GM12878 (cell line): ENCODE results near the gene ODAD4. TPM values are rescaled to one million over a fixed set of nuclear protein-coding genes. Genes with fewer than 3 reads are reported as not detected.

ENCODE experiments used
- ATAC-seq: fragments of 200-7000 bp; cut with Tn5 transposase; 3 replicates; pipeline ENCODE4 v1.9.1; 2020; ENCODE audit warnings: mild to moderate bottlenecking, moderate library complexity
- BruUV-seq: library from RNA; stranded (reverse); fragments of 400-500 nt; replicated peaks from 2 replicates; lab custom pipeline; 2021; lab: Mats Ljungman, UMichigan
- CTCF ChIA-PET: fragments of 300-600 bp; sonication (Branson Sonifier 250); formaldehyde crosslinking; extraction: SDS; loops from one replicate; lab custom pipeline; 2021; ENCODE audit warnings: inconsistent platforms; lab: Yijun Ruan, JAX
- POLR2A ChIA-PET: fragments of 350-600 bp; formaldehyde crosslinking; extraction: SDS; loops from one replicate; lab custom pipeline; 2021; ENCODE audit warnings: inconsistent platforms; lab: Charles Lee
- RAD21 ChIA-PET: fragments of 300-600 bp; sonication (Branson Sonifier 250); formaldehyde crosslinking; loops from one replicate; lab custom pipeline; 2023; ENCODE audit warnings: antibody characterized with exemption; ENCODE audit not compliant: unreplicated experiment; lab: Charles Lee
- SMC1A ChIA-PET: fragments of 300-600 bp; sonication (Branson Sonifier 250); formaldehyde crosslinking; loops from one replicate; lab custom pipeline; 2023; ENCODE audit not compliant: unreplicated experiment, uncharacterized antibody; lab: Charles Lee
- DNase-seq: peaks from one replicate; pipeline ENCODE4 v3.0.0-alpha.2; 2011; ENCODE audit warnings: low read depth, low spot score
- FAIRE-seq: peaks from 3 replicates; lab custom pipeline; 2011; peaks lifted over from hg19 to GRCh38; lab: Jason Lieb, UNC
- H2AFZ ChIP-seq: 2 replicates; pipeline ENCODE4 v1.6.0; 2011; ENCODE audit warnings: low read depth, low read length, control low read depth; ENCODE audit not compliant: control insufficient read depth
- H3K27ac ChIP-seq: 2 replicates; pipeline ENCODE4 v1.5.1; 2011; ENCODE audit warnings: control low read depth; ENCODE audit not compliant: control insufficient read depth, insufficient read depth
- H3K27me3 ChIP-seq, 2 experiments: replicated peaks in 1 of 2; 2 replicates each; pipeline versions ENCODE4 v1.6.0 to v1.6.1; 2011; ENCODE audit warnings: low read length in 1 of 2; ENCODE audit not compliant: control insufficient read depth in 2 of 2, insufficient read depth in 2 of 2
- H3K36me3 ChIP-seq, 2 experiments: 2 replicates each; pipeline ENCODE4 v1.5.1; 2011; ENCODE audit warnings: low read length in 1 of 2; ENCODE audit not compliant: control insufficient read depth in 2 of 2, insufficient read depth in 2 of 2
- H3K4me1 ChIP-seq: 2 replicates; pipeline ENCODE4 v1.6.1; 2011; ENCODE audit warnings: mild to moderate bottlenecking, low read length, moderate library complexity, mixed read lengths; ENCODE audit not compliant: control insufficient read depth, insufficient read depth
- H3K4me2 ChIP-seq: 2 replicates; pipeline ENCODE4 v1.6.0; 2011; ENCODE audit warnings: control low read depth; ENCODE audit not compliant: control insufficient read depth, insufficient read depth
- H3K4me3 ChIP-seq: fragments of 200-600 bp; sonication (generic); 2 replicates; pipeline ENCODE4 v1.5.1; 2016
- H3K79me2 ChIP-seq: 2 replicates; pipeline ENCODE4 v1.6.0; 2011; ENCODE audit warnings: low read length; ENCODE audit not compliant: control insufficient read depth, insufficient read depth
- H3K9ac ChIP-seq: 2 replicates; pipeline ENCODE4 v1.8.0; 2011; ENCODE audit warnings: low read length, control low read depth, mixed read lengths; ENCODE audit not compliant: control insufficient read depth, insufficient read depth
- H3K9me3 ChIP-seq: replicated peaks from 3 replicates; pipeline ENCODE4 v1.5.1; 2011; ENCODE audit warnings: mild to moderate bottlenecking, low read length; ENCODE audit not compliant: control insufficient read depth, insufficient read depth
- H4K20me1 ChIP-seq: 2 replicates; pipeline ENCODE4 v1.6.0; 2011; ENCODE audit not compliant: control insufficient read depth, insufficient read depth
- CHD1 ChIP-seq: IDR thresholded peaks from 2 replicates; pipeline ENCODE4 v1.6.1; 2012; ENCODE audit warnings: low read depth, low read length, improper control_type of control experiment
- EED ChIP-seq: sonication (generic); IDR thresholded peaks from 2 replicates; pipeline ENCODE4 v1.6.1; 2016; ENCODE audit warnings: antibody characterized with exemption, low read depth
- FOS ChIP-seq: IDR thresholded peaks from 3 replicates; pipeline ENCODE4 v1.6.1; 2011; ENCODE audit warnings: borderline replicate concordance; ENCODE audit not compliant: insufficient read length; ENCODE audit errors: extremely low read depth
- LARP7 ChIP-seq: fragments of 450-650 bp; IDR thresholded peaks from 2 replicates; pipeline ENCODE4 v1.6.1; 2017; ENCODE audit warnings: mild to moderate bottlenecking
- MEF2A ChIP-seq: IDR thresholded peaks from 2 replicates; pipeline ENCODE4 v1.6.1; 2011; ENCODE audit warnings: low read depth, mild to moderate bottlenecking, low read length, moderate library complexity; ENCODE audit not compliant: insufficient read depth
- MYB ChIP-seq: fragments of 150-350 bp; IDR thresholded peaks from 2 replicates; pipeline ENCODE4 v1.6.1; 2014; ENCODE audit warnings: mild to moderate bottlenecking, low read depth, low read length, borderline replicate concordance
- NBN ChIP-seq: fragments of 450-650 bp; IDR thresholded peaks from 2 replicates; pipeline ENCODE4 v1.6.1; 2016
- POLR2AphosphoS2 ChIP-seq: IDR thresholded peaks from 2 replicates; pipeline ENCODE4 v1.6.1; 2011; ENCODE audit warnings: low read depth, mild to moderate bottlenecking, low read length, improper control_type of control experiment, moderate library complexity
- WGBS: methylation state at CpG from one replicate; pipeline ENCODE4 v1.1.6; 2016; ENCODE audit warnings: low lambda C conversion rate; ENCODE audit not compliant: insufficient replicate concordance, insufficient coverage; ENCODE audit errors: missing lambda C conversion rate; 5-methylcytosine and 5-hydroxymethylcytosine counted together
- in situ Hi-C: fragments of 300-500 bp; cut with MboI; formaldehyde crosslinking; loops from 9 replicates; pipeline ENCODE4 v1.14.3; 2018; ENCODE audit warnings: mixed read lengths
- intact Hi-C: fragments of 100-400 bp; cut with micrococcal nuclease; formaldehyde crosslinking; loops from one replicate; pipeline ENCODE4 v1.14.2; 2022; ENCODE audit not compliant: unreplicated experiment
- polyA plus RNA-seq, 11 experiments: library from polyadenylated mRNA; depleted of rRNA in 4 of 11; unstranded in 6 of 11; stranded (reverse) in 5 of 11; fragments of >200 nt; fragmentation: Nextera tagmentation in 4 of 11; fragmentation: Illumina TruSeq in 1 of 11; extraction: Ambion mirVana in 4 of 11; extraction: Trizol in 1 of 11; gene quantifications; 1 replicate in 1 of 11; 2 replicates in 10 of 11; pipeline versions ENCODE4 v1.2.1 to v1.2.3, GENCODE V29; 2011 to 2016; ENCODE audit warnings: inconsistent platforms in 2 of 11, missing spikeins in 2 of 11, low read depth in 1 of 11
- total RNA-seq, 4 experiments: library from RNA; depleted of rRNA in 3 of 4; stranded (reverse); fragments of >200 nt in 3 of 4; fragmentation: Illumina TruSeq in 1 of 4; extraction: Trizol in 1 of 4; gene quantifications; 2 replicates each; pipeline versions ENCODE4 v1.2.1 to v1.2.3, GENCODE V29; 2013 to 2021
- TF ChIP-seq, protein P1 (sequence below): fragments of 450-650 bp; IDR thresholded peaks from 2 replicates; pipeline ENCODE4 v1.6.1; 2017; ENCODE audit warnings: antibody characterized with exemption, mild to moderate bottlenecking, moderate library complexity
- TF ChIP-seq, protein P2 (sequence below): fragments of 450-650 bp; IDR thresholded peaks from 2 replicates; pipeline ENCODE4 v1.6.1; 2017; ENCODE audit warnings: mild to moderate bottlenecking
- TF ChIP-seq, protein P3 (sequence below): IDR thresholded peaks from 2 replicates; pipeline ENCODE4 v1.6.1; 2012; ENCODE audit warnings: improper control_type of control experiment, low read depth, low read length; ENCODE audit not compliant: insufficient replicate concordance
- TF ChIP-seq, protein P4 (sequence below): fragments of 450-650 bp; IDR thresholded peaks from 2 replicates; pipeline ENCODE4 v1.6.1; 2017; ENCODE audit warnings: mild to moderate bottlenecking, low read depth, inconsistent platforms; ENCODE audit not compliant: poor library complexity, severe bottlenecking

The ODAD4 gene
- total and polyA plus RNA-seq, 10 of the 15 experiments (the other 5 are each of a cell fraction or from before 2014, with no cell fraction given) = 0.10 to 0.73 (median 0.35) TPM

DNA sequence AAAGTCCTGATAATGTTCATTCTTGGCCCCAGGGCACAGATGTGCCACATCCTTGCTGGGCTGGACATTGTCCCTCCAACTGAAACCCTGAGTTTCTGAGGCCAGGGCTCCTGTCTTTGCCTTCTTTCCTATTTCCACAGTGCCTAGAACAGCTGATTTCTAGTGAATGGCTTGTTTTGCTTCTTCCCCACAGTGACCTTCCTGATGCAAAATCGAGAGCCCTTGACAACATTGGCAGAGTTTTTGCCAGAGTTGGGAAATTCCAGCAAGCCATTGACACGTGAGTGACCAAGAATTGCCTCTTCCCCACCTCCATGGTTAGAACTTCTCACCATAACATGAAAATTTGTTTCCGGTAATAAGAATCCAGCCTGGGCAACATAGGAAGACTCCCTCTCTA, 14.5 kb downstream of the ODAD4 start:
- Histone ChIP-seq H3K36me3 (no peaks in the 10 kb centered on the region), H3K4me1 (no peaks in the 10 kb centered on the region), H3K4me3 (no peak overlapping the region), H2AFZ (no peak overlapping the region), H3K9me3 (no peaks in the 10 kb centered on the region), H3K79me2 (no peaks in the 10 kb centered on the region), H3K27me3 (no peaks in the 10 kb centered on the region), H3K4me2 (no peak overlapping the region), H3K27ac (no peak overlapping the region), H4K20me1 (no peaks in the 10 kb centered on the region), H3K9ac (no peak overlapping the region)
- SMC1A ChIA-PET = interaction anchor here (0.6 to 1.3 kb wide), 2 partner anchors 15 to 20 kb away, joined by 3 to 4 read pairs; no protein-coding TSS in a partner anchor
- POLR2A ChIA-PET = interaction anchor here (0.6 to 0.7 kb wide), 4 partner anchors 54 to 1053 kb away, joined by 3 read pairs; no protein-coding TSS in a partner anchor
- intact Hi-C loops = no loop called here
- 27% methylated on average over 3 of the region's 3 CpGs for WGBS
- in situ Hi-C loops = no loop called here
- CTCF ChIA-PET = no interaction called here
- ATAC-seq (no peak), FAIRE-seq (no peak), DNase-seq (no peak)
- BruUV-seq = no TSS peak
- RAD21 ChIA-PET = no interaction called here
- TF ChIP-seq EED (no peak), LARP7 (no peak), NBN (no peak), POLR2AphosphoS2 (no peak), FOS (no peak), MEF2A (no peak), MYB (no peak), CHD1 (no peak)
- TF ChIP-seq, protein P1, sequence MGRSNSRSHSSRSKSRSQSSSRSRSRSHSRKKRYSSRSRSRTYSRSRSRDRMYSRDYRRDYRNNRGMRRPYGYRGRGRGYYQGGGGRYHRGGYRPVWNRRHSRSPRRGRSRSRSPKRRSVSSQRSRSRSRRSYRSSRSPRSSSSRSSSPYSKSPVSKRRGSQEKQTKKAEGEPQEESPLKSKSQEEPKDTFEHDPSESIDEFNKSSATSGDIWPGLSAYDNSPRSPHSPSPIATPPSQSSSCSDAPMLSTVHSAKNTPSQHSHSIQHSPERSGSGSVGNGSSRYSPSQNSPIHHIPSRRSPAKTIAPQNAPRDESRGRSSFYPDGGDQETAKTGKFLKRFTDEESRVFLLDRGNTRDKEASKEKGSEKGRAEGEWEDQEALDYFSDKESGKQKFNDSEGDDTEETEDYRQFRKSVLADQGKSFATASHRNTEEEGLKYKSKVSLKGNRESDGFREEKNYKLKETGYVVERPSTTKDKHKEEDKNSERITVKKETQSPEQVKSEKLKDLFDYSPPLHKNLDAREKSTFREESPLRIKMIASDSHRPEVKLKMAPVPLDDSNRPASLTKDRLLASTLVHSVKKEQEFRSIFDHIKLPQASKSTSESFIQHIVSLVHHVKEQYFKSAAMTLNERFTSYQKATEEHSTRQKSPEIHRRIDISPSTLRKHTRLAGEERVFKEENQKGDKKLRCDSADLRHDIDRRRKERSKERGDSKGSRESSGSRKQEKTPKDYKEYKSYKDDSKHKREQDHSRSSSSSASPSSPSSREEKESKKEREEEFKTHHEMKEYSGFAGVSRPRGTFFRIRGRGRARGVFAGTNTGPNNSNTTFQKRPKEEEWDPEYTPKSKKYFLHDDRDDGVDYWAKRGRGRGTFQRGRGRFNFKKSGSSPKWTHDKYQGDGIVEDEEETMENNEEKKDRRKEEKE = no peak
- TF ChIP-seq, protein P2, sequence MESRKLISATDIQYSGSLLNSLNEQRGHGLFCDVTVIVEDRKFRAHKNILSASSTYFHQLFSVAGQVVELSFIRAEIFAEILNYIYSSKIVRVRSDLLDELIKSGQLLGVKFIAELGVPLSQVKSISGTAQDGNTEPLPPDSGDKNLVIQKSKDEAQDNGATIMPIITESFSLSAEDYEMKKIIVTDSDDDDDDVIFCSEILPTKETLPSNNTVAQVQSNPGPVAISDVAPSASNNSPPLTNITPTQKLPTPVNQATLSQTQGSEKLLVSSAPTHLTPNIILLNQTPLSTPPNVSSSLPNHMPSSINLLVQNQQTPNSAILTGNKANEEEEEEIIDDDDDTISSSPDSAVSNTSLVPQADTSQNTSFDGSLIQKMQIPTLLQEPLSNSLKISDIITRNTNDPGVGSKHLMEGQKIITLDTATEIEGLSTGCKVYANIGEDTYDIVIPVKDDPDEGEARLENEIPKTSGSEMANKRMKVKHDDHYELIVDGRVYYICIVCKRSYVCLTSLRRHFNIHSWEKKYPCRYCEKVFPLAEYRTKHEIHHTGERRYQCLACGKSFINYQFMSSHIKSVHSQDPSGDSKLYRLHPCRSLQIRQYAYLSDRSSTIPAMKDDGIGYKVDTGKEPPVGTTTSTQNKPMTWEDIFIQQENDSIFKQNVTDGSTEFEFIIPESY = no peak
- TF ChIP-seq, protein P3, sequence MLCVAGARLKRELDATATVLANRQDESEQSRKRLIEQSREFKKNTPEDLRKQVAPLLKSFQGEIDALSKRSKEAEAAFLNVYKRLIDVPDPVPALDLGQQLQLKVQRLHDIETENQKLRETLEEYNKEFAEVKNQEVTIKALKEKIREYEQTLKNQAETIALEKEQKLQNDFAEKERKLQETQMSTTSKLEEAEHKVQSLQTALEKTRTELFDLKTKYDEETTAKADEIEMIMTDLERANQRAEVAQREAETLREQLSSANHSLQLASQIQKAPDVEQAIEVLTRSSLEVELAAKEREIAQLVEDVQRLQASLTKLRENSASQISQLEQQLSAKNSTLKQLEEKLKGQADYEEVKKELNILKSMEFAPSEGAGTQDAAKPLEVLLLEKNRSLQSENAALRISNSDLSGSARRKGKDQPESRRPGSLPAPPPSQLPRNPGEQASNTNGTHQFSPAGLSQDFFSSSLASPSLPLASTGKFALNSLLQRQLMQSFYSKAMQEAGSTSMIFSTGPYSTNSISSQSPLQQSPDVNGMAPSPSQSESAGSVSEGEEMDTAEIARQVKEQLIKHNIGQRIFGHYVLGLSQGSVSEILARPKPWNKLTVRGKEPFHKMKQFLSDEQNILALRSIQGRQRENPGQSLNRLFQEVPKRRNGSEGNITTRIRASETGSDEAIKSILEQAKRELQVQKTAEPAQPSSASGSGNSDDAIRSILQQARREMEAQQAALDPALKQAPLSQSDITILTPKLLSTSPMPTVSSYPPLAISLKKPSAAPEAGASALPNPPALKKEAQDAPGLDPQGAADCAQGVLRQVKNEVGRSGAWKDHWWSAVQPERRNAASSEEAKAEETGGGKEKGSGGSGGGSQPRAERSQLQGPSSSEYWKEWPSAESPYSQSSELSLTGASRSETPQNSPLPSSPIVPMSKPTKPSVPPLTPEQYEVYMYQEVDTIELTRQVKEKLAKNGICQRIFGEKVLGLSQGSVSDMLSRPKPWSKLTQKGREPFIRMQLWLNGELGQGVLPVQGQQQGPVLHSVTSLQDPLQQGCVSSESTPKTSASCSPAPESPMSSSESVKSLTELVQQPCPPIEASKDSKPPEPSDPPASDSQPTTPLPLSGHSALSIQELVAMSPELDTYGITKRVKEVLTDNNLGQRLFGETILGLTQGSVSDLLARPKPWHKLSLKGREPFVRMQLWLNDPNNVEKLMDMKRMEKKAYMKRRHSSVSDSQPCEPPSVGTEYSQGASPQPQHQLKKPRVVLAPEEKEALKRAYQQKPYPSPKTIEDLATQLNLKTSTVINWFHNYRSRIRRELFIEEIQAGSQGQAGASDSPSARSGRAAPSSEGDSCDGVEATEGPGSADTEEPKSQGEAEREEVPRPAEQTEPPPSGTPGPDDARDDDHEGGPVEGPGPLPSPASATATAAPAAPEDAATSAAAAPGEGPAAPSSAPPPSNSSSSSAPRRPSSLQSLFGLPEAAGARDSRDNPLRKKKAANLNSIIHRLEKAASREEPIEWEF = no peak
- TF ChIP-seq, protein P4, sequence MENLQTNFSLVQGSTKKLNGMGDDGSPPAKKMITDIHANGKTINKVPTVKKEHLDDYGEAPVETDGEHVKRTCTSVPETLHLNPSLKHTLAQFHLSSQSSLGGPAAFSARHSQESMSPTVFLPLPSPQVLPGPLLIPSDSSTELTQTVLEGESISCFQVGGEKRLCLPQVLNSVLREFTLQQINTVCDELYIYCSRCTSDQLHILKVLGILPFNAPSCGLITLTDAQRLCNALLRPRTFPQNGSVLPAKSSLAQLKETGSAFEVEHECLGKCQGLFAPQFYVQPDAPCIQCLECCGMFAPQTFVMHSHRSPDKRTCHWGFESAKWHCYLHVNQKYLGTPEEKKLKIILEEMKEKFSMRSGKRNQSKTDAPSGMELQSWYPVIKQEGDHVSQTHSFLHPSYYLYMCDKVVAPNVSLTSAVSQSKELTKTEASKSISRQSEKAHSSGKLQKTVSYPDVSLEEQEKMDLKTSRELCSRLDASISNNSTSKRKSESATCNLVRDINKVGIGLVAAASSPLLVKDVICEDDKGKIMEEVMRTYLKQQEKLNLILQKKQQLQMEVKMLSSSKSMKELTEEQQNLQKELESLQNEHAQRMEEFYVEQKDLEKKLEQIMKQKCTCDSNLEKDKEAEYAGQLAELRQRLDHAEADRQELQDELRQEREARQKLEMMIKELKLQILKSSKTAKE = no peak
